GM19025 (cell line): Measurements from ENCODE around the gene HPCAL4.
A peak's percentile ranks its signal among the peaks of the same experiment; 100 is the strongest.

Source experiments
- ATAC-seq: cut with Tn5 transposase; IDR thresholded peaks from one replicate; pipeline ENCODE4 v1.9.1; 2021; ENCODE audit warnings: mild to moderate bottlenecking, low read depth, moderate library complexity; ENCODE audit not compliant: unreplicated experiment

HPCAL4 gene

DNA sequence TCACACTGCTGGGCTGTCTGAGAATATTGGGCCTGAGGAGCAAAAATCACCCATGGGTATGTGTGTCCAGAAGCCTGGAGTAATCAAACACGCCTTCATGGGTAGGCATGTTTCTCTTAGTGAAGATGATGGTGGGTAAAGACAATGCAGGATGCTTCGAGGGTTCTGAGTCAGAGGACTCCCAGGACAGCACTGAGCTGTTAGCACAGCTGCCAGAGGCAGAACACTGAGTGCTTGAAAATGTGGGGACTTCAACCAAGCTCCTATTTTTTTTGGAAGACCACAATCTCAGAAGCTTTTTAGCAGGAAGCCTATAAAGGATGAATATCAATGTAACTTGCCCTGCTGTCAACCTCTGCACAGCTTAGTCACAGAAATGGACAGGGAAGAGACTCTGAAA, 11.4 kb downstream of the HPCAL4 start:
- ATAC-seq, result no peak

DNA sequence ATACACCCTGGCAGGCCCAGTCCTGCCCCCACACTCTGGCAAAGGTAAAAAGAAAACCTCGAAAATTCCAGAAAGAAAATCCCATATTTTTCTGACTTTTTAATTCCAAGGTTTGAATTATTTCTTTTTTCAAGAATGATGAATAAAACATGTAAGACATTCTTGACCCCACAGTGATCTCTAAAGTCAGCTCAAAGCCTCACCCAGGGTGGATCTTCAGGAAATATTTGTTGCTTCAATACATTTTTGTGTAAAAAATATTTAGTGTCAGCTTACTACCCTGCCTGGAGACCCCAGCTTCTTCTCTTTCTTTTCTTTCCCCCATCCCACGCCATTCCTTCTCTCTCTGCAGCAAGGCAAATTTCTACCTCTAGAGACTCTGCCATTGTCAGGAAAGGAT, 12.3 kb downstream of the HPCAL4 start:
- no peak for ATAC-seq

DNA sequence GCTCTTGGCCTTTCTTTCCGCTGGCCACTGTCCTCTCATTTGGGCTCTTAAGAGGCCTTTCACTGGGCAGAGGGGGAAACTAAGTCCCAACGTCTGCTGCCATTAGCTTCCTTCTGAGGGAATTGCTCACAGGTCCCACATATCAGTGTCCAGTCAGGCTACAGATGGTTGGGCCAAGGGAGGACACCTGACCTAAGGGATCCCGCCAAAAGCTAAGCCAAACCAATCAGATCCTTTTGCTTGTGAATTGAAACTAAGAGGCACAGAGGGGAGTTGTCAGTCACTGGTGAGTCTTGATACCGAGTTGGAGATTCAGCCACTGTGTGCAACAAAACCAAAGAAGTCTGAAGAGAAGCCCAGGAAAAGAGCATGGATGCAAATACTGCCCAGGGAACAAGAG, 13.6 kb downstream of the HPCAL4 start:
- no peak for ATAC-seq

DNA sequence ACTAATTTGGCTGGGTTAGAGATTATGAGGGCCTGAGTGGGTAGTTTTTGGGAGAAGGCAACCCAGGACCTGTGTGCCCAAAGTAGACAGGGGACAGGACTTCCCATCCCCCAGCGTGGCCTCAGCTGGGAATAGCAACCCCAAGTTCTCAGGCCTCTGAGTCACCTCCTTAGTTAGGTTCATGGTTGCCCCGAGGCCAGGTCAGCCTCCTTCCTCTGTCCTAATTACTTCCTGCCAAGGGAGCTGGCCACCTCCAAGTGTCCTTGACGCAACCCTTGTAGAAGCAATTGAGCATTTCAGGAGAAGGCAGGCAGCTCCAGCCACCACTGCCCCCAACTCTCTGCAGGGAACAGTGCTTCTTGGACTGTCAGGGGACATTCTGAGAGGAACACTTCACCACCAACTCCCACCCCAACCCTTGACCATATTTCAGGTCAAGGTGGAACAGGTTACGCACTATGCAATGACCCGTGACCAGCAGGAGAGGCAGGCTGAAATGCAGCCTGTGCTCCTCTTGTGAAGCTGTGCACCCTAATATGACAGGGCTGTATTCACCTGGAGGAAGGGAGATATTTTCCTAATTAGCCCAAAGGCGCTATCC, 14.2 kb downstream of the HPCAL4 start:
- ATAC-seq, result no peak

DNA sequence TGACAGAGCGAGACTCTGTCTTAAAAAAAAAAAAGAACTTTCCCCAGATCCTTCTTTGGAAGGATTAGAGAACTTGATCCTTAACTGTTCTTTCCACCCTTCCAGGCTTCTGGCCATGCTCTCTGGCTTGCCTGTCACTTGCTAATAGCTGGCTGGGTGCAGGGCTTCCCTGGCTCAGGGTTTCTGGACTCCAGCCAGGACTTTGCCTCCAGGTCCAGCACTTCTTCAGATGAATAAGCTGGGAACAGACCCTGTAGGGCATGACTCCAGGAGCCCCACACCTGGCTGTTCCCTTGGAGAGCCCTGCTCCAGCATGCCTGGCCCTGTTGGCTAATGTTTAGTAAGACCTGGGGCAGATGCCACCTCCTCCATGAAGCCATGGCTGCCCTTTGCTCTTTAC, 16.0 kb downstream of the HPCAL4 start:
- ATAC-seq, result no peak

DNA sequence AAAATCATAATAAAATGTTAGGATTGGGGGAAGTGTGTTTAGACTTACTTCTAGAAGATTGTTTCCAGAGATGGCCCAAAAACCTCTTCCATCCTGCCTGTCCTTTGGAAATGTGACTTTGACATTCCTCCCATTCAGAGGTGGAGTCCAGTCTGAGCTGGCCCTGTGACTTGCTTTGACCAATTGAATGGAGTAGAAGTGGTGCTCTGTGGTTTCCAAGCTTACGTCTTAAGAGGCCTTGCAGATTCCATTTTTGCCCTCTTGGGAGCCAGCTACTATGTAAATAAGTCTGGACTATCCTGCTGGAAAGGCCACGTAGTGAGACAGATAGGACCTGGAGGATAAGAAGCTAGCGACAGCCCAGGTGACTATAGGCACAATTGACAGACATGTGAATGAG, 18.0 kb downstream of the HPCAL4 start:
- no peak for ATAC-seq

DNA sequence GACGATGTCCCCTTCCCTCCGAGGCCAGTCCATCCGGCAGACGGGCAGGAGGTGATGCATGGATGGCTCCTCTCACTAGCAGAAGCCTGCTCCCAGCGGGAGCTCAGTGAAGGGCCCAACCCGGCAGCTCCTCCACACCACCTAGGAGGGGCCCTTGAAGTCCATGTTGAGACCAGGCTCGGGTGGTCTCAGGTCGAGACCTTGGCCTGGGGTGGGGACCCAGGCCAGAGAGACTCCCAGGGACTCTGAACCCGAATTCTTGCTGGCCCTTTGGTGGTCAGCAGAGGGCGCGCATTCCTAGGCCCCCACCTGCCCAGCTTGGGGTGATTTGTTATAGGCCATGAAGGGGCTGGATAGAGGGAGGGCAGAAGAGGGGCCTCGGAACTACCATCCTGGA, 18.7 kb downstream of the HPCAL4 start:
- no peak for ATAC-seq

DNA sequence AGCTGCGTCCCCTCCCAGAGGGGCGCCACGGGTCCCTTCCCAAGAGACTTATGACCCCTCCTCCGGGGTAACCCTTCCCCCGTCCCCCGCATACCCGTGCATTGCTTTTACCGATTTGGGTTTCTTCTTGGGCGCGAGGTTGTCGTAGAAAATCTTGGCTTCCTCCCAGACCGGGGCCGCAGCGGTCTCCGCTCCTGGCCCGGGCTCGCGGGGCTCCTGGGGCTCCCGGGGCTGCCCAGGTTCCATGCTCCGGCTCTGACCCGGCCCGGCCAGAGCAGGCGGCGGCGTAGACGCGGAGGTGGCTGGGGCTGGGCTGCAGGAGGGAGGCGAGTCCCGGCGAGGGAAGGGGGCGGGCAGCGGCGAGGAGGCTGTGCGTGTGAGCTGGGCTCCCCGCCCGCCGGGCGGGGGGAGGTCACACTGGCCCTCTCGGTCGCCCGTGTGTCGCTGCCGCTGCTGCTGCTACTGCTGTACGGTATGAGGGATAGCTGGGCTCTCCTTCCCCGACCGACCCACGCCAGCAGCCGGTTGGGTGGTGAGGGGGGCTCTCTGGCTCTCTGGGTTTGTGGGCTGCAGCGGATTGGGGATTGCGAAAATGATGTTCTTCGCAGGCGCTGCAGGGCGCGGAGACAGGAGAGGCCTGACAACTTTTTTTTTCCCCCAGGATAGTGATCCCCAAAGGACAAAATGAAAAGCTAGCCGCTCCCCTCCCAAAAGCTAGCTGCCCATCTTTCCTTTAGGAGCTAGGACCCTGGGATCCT, 19.3 kb downstream of the HPCAL4 start, which contains the start of gene NT5C1A:
TSS of gene NT5C1A (minus strand) at position 315 of the 758 bp plus-strand sequence. CDS start at position 246, 69 bp downstream.
- ATAC-seq, result no peak

DNA sequence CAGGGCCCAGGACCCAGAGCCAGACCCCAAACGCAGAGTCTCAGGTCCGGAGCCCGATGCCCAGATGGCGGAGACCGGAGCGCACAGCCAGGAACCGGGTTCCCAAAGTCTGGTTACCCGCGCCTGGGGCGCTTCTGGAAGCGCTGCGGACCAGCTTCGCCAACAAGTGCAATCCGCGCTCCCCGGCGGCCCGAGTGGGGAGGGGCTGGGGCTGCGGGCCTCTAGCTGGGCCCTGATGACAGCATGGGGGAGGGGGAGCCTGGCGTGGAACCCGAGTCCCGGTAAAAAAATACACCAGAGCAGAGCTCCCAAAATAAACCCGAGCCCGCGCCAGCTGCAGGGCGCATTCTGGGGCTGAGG, 19.8 kb downstream of the HPCAL4 start:
- ATAC-seq, result no peak

DNA sequence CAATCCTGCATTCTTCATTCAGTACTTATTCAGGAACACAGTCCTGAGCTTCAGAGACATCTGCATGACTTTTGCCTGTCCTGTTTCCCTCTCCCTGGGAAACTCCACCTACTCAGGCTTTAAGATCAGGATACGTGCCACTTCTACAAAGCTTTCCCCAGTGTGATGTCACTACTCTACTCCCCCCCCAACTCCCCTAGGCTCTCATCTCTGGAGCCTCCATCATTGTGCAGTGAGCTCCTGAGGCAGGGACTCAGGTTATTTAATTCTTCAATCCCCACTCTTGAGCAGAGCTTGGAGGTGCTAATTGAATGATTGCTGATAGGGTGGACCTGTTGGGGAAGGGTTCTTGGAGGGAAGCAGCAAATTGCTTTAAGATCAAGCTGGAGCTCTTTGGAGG, 20.5 kb downstream of the HPCAL4 start:
- ATAC-seq, result no peak

DNA sequence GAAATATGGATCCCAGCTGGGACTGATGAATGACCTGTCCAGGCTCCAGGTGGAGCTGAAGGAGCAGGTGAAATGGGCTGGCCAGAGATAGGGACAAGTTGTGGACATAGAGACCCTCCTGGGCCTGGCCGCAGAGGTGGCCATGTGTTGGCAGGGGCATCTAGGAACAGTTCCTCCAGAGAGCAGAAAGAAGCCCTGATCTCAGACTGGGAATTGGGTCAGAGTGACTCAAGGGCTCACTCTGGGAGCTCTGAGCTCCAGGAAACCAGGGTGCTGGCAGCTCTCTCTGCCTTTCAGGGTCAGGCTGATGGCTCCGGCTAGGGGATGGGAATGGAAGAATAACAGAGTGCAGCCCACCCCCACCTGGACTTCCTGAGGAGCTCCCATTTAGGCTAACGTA, 22.3 kb downstream of the HPCAL4 start:
- ATAC-seq, result no peak

DNA sequence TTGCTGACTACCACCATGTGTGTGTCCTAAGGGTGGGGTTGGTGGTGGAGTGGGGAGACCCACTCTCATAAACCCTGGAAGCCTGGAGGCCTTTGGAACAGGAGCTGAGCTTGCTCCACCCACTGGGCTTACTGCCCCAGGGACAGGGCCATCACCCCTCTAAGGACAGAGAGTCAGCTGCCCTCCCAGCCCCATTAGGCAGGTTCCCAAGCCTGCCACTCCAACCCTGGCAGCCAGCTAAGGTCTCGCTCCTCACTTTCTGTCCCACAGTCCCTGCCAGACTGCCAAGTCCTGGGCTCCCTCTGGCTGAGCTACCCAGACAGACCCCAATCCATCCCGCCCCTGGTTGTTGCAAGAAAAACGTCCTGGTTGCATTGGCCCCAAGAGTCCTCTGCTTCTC, 23.1 kb downstream of the HPCAL4 start:
- ATAC-seq, result no peak

DNA sequence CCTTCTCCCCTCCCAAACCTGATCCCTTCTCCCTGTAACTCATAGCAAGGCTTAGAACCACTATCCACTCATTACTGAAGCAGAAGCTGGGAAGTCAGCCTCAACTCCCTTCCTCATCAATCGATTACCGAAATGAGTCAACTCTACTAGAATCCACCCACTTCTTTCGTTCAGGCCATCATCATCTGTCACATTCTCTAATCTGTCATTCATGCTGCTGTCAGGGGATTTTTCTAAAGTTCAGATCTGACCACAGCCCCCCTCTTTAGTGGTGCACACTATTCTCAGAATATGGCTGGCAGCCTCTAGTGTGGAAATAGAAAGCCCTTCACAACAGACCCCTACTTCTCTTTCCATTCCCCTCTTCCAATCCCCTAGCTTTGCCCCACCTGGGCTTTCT, 24.5 kb downstream of the HPCAL4 start:
- ATAC-seq, result peak; percentile 81

DNA sequence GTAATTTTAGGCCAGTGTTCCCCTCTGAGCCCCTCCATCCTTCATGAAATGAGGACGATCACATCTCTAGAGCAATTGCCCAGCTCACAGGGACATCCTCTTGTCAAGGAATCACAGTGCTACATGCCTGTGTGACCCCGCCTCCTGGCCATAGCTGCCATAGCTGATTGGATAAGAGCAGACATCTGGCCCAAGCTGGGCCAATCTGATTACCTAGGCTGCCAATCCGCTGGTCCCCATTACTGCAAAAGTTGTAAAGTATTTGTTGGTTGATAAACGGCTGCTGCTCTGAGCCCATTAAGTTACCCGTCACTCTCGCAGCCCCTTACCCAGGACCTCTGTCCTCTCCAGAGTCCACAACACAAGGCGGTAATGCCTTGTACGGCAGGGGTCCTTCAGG, 27.7 kb downstream of the HPCAL4 start:
- ATAC-seq, result no peak

DNA sequence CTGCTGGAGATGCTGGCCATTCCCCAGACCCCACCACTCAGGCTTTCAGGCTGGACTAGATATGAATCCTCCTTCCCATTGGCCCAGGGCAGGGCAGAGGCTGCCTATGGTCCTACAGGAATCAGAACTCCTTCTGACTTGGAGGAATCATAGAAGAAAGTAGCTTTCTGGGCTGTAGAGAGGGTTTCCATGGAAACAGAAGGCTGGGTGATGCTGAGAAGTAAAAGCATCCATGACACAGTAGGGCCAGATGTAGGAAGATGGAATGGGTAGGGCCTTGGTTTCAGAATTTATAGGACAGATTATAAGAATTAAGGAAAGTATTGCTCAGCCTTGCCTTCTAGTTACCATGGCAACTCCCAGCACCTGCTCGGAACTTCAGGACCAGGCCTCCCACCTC, 28.4 kb downstream of the HPCAL4 start:
- no peak for ATAC-seq

DNA sequence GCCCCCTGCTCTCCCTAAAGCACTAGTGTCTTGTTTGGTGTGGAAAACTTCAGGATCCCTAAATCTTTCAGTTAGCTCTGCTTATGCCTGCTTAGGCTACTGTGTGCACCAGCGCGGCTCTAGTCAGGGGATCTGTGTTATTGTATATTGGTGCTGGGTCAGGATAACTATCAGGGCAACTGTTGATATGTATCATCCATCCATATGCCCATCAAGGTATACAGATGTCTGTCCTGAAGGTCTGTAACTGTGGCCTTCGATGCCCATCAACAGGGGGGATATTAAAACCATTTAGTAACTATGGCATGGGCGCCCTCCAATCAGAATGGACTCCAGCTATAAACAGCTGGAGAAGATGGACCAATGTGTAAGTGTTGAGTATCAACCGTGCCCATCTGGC, 31.7 kb downstream of the HPCAL4 start:
- ATAC-seq, result no peak

DNA sequence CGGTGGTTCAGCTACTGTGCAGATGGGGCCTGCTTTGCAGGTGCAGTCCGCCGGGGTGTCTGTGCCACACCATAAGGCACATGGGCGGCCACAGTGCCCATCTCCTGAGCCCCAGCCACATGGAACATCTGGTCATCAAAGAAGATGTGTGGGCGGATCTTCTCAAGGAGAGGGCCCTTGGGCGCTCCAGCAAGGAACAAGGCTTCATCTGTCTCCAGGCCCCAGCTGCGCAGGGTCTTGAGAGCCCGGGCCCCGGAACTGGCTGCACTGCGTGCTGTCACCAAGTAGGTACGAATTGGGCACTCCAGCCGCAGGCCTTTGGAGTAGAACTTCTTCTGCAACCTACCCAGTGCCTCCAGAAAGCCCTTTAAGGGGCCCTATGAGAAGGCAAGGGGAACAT, 32.1 kb downstream of the HPCAL4 start:
- no peak for ATAC-seq

DNA sequence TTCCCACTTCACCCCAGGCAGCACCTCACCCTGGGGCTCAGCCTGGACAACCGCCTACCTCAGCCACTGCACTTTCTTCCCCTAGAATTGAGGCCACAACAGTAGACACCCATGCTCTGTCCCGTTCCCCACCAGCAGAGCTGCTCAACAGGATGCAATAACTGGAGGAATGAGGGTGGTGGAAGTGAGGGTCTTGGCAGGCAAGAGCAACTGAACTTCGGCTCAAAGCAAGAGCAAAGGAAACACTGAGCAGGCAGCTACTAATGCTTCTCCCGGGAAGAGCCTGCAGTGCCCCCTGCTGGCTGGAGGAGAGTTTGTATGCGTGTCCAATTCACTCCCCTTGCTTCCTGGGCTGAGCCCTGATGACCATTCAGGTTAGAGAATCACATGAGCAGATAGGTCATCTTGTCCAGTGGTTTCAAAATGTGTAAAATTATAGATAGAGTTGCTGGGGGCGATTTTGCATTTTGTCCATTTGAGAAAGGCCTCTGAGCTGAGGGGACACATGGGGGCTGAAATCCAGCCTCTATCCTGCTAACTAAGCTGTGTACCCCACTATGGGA, 33.2 kb downstream of the HPCAL4 start:
- no peak for ATAC-seq

DNA sequence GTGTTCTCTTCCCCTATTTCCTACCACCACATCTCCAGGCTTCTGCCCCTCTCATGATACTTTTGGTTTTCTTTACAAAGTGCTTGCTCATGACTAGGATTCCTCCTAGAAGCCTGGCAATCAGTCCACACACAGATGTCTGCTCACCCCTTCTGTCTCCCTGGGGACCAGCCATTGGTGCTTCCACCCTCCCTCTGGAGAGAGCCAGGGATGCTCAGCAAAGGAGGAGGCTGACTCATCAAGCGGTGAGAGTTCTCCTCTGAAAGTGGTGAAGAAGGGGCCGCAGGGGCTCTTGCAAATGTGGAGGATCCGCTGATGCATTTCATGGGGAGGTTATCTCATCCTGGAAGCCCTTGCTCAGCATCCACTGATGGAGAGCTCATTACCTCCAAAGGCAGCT, 33.8 kb downstream of the HPCAL4 start:
- no peak for ATAC-seq

DNA sequence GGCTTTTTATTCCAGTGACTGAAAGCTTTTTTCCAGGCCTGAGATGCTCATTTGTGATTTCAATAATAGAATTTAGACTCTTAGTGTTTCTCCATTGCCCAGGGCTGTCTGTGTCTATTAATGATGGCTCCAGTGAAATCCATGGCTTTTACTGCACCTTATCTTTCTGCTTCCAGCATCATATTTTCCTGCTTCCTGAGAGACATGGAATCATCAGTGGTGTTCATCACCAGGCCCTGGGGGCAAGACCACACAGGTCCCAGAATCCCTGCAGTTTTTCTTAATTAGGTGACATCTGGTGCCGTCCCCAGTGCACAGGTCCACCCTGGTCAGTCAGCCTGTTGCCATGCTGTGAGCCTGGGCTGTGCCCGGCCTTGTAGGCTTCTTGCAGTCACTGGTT, 34.8 kb downstream of the HPCAL4 start:
- ATAC-seq, result no peak

DNA sequence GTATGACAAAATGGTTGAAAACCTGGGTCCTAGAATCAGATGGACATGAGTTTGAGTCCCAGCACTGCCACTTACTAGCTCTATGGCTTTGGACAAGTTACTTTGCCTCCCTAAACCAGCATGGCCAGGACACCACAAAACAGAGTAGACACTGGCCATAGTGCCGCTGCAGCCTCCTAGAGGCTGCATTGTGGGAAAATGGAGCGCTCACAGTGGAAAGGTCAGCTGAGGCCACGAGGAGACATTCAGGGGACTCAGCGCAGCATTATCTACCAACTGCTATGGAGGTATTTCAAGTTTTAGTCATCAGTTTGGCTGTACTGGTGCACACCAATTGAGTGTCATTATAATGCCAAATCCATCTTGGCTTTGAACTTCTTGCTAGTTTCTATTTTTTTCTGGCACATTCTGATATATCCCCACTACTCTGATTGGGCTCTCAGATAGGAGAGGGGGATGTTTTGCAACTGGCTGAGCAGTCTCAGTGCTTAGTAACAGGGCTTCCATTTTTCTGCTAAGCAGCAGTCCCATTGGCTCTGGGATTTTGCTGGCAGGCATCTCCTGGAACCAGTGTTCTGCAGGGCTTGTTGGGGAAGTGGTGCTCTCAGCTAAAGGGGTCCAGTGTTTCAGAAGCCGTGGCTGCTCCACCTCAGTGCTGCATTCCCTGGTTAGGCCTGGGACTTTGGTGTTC, 35.5 kb downstream of the HPCAL4 start:
- ATAC-seq, result no peak

DNA sequence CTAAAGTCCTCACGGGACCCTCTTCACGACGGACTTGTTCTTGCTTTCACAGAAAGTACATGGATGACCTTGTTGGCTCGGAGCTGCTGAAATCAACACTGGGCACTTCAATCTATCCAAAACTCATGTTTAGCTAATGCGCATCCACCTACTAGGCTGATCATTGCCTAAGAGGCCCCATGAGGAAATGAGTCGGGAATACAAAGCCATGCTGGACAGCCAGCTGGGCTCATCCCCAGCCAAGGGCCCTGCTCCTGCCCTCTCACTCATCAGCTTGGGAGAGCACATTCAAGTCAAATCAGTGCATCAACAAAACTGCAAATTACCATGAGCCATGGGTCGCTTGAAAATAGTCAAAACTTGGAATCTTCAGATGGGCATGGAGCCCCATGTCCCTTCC, 36.9 kb downstream of the HPCAL4 start:
- no peak for ATAC-seq
